GM18517 (cell line): Measurements from ENCODE around the gene RACK1.

Experiments used
- ATAC-seq: cut with Tn5 transposase; IDR thresholded peaks from one replicate; pipeline ENCODE4 v1.9.1; 2021; ENCODE audit warnings: mild to moderate bottlenecking, moderate library complexity; ENCODE audit not compliant: unreplicated experiment

RACK1 gene

DNA sequence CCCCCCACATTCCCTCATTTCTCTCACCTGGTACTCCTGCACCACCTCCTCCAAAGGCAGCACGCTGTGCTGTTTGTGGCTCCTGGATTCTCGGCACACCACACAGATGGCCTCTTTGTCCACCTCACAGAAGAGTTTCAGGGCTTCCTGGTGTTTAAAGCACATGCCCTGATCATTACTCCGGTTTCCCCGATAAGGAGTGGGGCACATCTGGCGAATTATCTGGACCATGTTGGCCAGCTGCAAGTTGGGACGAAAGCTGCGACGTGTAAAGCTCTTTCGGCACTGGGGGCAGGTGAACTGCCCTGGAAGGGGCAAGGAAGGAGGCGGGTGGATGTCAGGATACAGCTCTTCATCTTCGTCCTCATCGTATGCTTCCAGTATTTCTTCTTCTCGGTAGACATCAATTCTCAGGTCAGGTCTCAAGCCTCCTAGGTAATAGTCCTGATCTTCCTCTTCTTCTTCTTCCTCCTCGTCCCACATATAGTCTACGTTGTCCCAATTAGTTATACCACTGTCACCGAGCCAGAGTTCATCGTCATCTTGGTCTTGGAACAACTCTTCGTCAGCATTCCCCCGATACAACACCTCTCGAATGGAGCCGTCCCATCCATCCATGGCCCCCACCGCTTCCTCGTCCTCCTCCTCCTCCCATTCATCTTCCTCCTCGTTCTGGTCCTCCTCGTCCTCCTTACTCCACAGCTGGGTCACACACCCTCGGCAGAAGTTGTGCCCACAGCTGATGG, 16.4 kb upstream of the RACK1 start:
- ATAC-seq, result no peak

DNA sequence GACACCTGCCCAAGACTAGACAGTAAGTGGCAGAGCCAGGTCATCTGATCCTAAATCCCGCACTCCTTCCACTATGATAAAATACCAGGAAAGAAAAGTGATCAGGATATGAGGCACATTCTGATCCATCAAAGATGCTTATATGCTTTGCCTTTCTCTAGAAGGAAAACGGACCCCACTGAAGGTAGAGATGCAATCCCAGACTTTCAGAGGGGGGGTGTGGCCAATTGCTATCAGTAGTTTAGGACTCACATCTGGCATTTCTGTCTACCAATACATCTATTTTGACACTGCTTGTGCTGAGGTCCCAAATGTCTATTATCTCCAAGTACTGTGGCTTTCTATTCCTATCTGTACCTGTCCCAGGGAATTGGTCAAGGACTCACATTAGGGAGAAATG, 15.6 kb upstream of the RACK1 start:
- no peak for ATAC-seq

DNA sequence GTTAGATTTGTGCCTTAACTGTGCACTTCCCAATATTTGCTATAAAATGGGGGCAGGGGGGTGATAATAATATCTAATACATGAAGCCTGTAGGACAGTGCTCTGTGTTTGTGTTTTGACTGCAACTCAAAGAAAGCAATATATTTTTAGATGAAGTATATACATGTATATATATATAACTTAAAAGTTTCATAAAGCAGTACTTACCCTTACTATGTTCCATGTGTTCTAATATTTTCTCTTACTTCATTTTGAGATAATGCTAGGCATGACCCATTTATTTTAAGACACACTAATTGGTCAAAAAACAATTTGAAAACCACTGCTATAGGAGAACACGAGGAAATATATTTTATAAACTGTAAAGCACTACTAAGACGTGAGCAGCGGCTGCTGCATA, 14.9 kb upstream of the RACK1 start:
- no peak for ATAC-seq

DNA sequence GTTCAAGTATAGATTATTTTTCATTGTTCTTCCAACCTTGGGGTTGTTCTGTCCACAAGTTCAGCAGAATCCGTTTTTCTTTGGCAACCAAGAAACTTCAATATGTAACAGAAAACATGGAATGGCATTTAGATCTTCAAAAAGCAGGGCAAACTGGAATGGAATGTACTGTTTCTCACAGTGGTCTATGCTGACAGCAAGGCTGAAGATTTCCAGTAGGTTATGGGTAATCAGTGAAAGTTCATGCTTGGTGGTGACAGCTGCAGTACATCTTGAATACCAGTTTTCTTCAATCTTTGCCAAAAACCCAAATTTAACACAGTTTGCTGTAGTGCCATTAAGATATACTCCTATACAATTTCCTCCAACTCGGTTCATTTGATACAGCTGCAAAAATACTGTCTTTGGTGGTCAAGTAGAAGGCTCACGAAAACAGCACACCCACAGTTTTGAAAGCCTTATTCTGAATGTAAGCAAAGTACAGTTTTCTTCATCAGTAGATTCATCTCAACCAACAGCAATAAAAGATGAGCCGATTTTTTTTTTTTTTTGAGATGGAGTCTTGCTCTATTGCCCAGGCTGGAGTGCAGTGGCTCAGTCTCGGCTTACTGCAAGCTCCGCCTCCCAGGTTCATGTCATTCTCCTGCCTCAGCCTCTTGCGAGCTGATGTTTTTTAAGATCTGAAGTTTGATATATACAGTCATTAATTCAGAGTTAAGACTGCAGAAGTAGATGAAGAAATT, 12.3 kb upstream of the RACK1 start:
- ATAC-seq, result no peak

DNA sequence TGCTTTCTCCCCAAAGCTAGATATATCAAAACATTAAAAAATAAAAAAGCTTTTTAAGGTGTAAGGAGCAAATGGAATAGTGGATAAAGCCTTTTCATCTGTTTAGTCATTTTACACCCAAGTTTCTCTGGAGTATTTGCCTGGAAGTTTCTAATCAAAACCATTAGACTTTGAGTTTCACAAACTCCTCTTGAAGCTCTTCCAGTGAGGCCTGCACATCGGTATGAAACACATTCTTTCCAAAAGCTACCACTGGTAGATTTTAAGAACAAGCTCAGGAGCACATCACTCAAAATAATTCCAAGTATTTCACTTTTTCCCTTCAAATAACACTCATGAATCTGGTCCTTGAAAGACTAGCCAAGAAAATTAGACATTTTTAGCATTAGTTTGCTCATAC, 11.6 kb upstream of the RACK1 start:
- ATAC-seq, result no peak

DNA sequence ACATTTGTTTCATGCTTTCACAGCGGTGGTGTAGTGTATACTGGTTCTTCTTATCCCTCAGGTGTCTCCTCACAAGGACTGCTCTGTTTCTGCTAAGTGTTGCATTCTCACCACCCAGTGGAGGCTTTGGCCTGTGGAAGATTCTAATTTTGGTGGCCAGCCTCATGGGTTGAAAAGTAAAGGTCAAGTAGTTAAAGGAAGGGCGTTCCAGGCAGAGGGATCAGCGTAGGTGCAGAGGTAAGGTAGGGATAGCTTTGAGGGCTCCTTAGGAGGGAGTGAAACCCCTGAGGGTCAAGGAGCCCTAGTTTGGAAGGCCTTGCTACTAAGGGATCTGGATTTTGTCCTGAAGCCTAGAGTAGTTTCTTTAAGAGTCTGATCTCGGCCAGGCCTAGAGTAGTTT, 4.6 kb upstream of the RACK1 start:
- no peak for ATAC-seq

DNA sequence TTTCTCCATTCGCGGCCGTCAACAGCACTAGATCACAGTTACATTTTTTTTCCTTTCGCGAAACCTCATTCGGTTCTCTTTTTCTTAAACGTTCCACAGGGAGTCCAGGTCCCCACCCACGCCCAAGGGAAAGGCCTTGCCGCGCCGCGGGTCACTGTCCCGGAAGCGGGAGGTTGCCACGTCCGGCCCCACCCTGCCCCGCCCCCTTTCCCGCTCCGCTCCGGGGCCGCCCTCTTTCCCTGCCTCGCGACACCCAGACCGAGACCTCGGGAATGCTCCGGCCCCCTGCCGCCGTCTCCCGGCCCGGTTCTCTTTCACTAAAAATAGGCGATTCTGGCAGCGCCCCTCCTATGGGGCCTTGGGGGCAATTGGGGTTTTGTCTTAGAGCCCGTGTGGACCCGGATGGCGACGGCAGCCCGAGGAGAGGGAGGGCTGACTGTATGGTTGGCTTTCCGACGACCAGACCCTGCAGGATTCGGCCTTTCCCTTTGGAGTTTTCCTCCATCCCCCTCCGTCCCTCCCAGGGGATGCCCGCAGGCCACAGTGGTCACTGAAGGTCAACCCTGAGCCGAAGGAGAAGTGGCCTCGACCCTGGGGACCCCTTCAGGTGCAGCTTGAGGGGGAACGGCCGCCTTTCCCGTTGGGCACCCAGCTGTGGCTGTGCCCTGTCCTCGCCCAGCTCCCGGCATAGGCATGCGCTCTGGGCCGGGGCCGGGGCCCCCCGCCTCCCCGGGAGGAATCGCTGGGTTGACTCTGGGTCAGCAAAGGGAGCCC, 2.8 kb upstream of the RACK1 start:
- no peak for ATAC-seq

DNA sequence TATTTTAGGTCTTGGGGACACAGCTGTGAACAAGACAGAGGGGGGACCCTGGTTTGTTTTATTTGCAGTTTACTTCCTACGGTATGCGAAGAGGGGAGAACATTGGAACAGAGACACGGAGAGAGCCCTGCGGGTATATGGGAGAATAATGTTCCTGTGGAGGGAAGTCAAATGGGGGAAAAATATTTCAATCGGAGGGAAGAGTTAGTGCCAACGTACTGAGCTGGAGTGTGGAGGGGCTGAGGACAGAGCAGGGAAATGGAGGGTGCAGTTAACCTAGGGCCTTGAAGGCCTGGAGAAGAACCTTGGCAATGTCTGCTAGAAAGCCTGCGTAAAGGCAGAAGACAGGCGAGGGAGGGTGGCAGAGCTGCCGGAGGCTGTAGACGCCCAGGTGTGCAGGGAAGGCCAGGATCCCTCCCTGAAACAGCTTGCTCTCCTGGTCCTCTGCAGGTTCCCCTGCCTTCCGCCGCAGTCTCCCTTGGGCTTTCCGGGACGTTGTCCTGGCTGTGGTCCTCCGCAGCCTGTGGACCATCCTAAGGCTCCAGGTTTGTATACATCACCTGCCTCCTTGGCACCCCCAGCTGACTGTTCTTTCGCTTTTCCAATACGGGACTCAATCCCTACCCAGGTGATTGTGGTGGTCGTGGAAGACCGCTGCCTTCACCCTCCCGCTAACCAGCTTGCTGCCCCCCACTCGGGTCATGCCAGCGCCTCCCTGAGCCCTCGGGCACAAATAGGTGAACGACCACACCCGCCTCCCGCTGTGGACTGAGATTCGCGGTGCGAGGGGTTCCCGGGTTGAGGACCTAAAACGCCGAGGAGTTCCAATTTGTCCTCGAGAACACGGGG, 1.9 kb upstream of the RACK1 start:
- no peak for ATAC-seq

DNA sequence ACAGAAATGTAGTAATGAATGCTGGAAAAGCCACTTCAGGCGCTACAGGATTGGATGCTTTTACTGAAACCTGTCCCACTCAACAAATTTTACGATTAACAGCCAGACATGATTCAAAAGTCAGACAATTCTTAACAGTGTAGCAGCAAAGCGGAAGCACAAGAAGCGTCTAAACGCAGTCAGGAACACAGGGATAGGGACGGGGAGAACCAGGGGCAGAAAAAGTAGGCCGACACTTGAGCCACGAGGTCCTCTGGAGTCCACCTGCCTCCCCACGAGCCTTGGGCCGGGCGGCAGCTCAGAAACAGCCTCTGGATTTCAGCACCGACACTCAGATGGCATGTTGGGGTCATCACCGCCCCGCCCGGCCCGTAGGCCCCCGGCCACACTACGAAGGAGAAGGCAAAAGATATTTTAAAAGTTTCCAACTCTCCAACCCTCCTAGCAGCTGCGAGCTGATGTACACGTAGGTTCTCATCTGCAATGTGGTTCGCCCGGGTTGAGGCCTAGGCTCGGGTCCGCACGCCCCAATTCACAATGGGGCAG, 615 bp downstream of the RACK1 start:
- ATAC-seq, result no peak

DNA sequence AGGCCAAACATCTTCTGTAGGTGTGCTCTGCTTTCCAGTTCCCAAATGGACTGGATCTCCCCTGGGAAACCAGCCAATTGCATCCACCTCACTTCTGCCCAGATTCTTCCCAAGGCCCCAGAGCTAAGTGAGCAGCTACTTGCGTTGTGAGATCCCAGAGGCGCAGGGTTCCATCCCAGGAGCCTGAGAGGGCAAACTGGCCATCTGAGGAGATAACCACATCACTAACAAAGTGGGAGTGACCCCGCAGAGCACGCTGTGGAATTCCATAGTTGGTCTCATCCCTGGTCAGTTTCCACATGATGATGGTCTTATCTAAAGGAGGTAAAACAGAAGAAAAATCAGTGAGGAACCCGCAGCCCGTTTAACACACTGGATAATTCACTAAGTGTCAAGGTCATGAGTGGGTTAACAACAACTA, 1.7 kb downstream of the RACK1 start:
- ATAC-seq, result no peak

DNA sequence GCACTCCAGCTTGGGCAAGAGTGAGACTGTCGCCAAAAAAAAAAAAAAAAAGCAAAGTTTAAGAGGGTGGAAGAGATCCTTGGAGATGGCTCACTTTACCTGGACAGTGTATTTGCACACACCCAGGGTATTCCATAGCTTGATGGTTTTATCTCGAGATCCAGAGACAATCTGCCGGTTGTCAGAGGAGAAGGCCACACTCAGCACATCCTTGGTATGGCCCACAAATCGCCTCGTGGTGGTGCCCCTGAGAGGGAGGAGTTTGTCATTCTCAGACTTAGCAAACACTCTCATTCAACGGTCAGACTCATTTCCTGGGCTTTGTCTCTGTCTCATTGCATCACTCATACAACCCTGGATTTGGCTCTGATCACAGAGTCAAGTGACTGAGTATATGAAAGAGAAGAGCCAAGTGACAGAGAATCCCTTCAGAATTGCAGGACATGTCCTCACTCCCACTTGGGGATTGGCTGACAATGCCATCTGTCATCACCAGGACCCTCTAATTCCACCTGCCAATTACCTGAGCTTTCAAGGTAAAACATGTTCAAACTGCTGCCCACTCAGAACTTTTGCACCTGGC, 2.2 kb downstream of the RACK1 start:
- ATAC-seq, result no peak

DNA sequence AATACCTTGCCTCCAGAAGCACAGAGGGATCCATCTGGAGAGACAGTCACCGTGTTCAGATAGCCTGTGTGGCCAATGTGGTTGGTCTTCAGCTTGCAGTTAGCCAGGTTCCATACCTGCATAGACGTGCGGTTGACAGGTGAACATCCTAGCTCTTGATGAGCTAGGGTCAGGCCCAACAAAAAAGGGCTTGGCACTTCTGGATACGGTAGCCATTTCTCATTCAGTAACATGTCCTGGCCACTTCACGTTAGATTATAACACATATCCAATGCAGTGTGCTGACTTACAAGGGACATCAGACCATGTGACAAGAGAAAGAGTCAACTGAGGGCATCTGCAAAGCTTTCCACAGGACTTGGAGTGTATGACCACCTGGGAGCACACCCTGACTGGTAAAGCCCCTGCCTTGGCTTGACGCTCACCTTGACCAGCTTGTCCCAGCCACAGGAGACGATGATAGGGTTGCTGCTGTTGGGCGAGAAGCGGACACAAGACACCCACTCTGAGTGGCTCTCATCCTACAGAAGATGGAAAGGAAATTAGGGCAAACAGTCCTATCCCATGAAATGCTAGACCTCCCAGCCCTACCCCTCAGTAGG, 4.5 kb downstream of the RACK1 start:
- ATAC-seq, result no peak

DNA sequence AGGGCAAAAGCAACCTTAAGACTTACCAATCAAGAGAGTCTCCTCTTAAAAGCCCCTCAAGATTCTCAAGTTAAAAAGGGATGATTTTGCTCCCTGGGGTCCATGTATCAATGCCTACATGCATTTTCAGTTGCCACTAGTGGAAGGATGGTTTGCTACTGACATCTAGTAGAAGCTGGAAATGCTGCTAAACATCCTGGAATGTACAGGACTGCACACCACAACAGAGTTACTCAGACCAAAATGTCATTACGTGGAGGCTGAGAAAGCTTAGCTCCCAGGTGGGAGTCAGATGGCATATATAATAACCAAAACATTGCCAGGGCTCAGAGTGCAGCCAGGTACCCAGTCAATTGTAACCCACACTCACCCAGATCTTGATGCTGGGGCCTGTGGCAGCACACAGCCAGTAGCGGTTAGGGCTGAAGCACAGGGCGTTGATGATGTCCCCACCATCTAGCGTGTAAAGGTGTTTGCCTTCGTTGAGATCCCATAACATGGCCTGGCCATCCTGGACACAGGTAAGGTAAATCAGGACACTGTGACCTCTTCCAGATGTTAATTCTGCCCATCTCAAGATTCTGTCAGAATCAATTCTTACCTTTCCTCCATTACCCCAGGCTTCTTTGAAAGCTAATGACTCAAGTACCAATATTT, 5.8 kb downstream of the RACK1 start:
- no peak for ATAC-seq

DNA sequence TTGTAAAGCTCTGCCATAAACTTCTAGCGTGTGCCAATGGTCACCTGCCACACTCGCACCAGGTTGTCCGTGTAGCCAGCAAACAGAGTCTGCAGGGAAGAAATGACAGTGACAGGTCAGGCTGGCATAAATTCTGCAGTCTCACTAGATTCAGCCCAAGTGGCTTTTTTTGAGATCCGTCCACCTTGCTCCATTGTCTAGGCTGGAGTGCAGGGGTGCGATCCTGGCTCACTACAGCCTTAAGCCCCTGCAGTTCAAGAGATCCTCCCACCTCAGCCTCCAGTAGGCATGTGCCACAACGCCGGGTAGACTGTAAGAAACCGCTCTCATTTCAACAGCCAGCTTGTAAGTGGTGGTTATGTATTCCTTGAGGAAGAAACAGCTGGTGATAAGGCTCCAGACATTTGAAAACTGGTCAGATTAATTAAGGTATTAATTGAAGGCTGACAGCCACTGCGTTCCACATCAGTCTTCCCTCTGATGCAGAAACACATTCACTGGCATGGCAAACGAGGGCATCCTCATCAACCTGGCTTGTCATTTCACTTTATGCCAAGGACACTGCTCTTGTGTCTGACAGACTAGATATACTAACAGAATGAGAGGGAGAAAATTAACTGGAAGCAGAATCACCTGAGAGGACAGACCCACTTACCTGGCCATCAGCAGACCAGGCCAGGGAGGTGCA, 6.6 kb downstream of the RACK1 start:
- ATAC-seq, result no peak

DNA sequence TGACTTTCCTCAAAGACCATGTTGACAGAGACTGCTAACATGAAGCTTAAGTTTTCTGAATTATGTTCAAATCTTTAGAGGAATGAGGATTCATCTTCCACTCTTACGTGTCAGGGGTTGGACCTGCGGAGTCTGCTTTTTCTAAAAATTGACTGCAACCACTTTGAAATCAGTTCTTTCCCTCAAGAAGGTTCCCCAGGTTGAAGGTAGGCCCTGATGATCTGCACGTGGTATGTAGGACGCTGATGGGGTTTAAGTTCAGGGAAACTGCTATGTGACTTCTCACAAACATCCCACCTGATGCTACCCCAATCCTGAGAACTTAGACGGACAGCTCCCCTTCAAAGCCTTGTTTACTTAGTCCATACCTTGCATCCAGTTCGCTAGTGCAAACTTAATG, 7.2 kb downstream of the RACK1 start:
- no peak for ATAC-seq

DNA sequence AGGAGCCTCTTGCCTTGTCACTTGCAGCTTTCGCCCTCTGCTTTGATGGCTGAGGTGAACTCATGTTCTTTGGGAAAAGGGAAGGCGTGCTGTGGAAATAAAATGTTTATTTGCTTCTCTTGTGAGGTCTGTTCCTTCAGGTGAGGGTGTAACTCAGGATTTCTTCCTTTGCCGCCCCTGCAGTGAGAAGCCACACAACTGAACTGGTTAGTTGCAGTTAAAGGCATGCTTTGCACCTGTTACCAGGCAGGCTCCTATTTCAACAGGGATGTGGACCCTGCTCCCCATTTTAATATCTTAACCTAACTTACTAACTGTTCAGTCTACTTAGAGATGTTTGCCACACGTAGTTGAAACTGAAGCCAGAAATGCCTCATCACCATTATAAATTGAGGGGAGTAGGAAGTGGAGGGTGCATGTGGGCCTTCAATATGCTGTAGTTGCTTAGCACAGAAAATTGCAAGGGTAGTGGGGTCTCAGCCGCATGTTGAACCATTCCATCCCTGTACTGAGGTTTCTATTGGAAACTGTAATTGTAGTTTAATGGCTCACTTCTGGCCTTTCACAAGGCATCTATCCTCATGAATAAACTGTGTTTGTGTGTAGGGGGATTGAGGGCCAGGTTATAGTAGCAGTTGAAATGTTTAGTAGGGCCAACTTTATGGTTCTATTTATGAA, 7.9 kb downstream of the RACK1 start:
- no peak for ATAC-seq

DNA sequence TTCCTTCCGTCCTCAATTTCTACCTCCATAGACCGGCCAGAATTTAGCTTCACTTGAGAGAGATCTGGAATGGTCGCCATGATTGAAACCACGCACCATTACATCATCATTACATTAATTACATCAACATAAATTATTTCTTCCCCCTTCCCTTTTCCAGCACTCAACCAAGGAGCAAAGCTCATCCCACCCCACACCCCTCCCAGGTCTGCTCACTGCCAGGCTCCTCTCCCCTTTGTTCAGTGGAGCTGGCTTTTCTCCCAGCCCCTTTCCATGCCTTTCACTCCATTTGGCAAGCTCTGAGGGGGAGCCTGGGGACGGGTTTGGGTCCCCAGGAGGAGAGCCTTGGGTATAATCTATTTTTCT, 8.4 kb downstream of the RACK1 start:
- no peak for ATAC-seq
